Loucy (cell line): Measurements from ENCODE around the gene ACTL8.

Source experiments
- CTCF ChIP-seq: fragments of 200-600 bp; sonication (generic); conservative IDR thresholded peaks from 2 replicates; pipeline ENCODE4 v1.5.1; 2014; ENCODE audit warnings: mild to moderate bottlenecking, antibody characterized with exemption, low read length
- EZH2phosphoT487 ChIP-seq: fragments of 200-600 bp; IDR thresholded peaks from 2 replicates; pipeline ENCODE4 v1.6.1; 2018; ENCODE audit warnings: antibody characterized with exemption, mild to moderate bottlenecking, moderate library complexity, borderline replicate concordance

DNA sequence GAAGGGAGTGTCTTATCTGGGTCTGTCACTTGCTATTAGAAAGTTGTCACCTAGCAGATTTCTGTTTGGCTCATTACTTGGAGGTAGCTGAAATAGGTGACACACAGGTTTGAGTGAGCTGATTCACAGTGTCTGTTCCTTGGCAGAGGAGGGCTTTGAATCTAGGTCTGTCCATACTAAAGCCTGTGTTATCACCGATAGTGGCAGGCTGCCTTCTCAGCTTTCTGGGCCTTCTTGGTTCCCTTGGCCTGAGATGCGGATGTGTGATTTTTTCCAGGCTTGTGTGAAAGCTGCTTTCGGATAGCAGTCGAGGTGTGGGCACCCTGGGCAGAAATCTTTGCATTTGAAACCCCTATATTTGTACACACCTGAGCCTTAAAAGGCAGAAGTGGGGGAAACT is 73.9 kb downstream of the ACTL8 start:
- no peak for TF ChIP-seq CTCF
- TF ChIP-seq EZH2phosphoT487, result no peak
